Measurements from ENCODE around the gene OGDH.
A peak's percentile ranks its signal among the peaks of the same experiment; 100 is the strongest.
"Not testable (repeated sequence)": the region's sequence is repeated elsewhere in the genome, so short reads cannot be mapped to it uniquely, and the experiment has no call there.

The OGDH gene

DNA sequence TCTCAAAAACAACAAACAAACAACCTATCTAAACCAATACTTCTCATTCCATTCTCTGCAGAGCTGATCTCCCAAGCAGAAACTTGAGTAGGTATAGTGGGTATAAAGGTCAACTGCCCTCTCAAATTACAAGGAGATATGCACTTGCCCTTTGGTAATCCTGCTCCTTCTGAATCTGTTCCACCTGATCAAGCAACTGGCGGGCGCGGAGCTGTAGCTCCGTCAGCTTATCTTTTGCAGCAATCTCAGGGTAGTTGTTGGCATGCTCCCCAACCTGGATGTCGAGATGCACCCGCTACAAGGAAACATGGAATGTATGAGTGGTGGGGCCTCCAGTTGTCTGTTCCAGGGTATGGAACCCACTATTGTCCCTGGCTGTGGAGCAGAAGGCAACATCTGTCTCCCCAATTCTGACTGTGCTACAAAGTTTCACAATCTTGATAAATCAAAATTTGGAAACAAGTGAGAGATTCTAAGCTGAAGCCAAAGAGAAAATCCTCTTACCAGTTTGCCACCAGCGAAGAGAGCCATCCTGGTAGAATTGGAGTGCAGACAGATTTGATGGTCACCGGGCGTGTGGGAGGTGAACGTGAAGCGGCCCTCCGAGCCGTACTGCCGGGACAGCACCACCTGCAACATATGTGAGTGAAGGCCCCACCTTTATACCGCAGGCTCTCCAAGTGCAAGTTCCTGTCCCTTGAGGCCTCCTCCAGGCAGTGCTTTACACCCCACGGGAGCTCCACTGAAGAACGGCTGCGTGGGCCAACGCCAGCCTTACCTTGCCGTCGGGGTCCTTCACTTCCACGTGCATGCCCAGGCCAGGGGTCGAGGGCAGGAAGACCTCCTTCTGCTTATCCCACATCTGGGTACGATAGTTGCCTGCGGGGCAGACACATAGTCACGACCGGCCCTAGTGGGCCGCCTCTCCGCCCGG lies 25.2 kb upstream of the OGDH start:
- DNase-seq (peak; percentile 56), ATAC-seq (peak; percentile 36)

- peak; percentile 100 for DNase-seq
- ATAC-seq = peak; percentile 96
These were observed 24.4 kb upstream of the OGDH start, which contains the start of gene TMED4 for GRCh38 chr7:44581879-44582603. TMED4 (minus strand) TSS chr7:44582231; CDS start chr7:44582206, 25 bp downstream.

DNA sequence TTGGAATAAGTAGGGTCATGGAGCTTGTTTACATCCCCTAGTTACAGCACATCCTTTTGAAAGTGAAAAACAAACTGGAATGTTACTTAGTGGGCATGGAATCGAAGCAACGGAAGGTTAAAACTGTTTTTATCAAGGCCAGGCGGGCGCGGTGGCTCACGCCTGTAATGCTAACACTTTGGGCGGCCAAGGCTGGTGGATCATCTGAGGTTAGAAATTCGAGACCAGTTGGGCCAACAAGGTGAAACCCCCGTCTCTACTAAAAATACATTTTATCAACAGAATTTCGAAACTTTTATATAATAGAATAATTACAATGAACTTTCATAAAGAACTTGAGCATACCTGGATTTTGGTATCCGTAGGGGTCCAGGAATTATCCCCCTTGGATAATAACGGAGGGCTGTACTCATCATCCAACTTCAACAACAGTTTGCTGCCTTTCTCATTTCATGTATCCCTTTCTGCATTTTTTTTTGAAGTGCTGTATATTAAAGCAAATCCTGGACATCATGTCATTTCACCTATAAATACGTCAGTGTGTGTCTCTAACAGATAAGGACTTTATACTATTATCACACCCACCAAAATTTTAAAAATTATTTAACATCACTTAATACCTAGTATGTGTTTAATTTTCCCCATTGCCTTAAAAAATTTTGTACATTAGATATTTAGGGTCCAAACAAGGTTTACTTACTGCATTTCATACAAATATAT lies 23.1 kb upstream of the OGDH start:
- no peak for ATAC-seq

GRCh38 chr7:44587843-44588711 lies 18.4 kb upstream of the OGDH start:
- DNase-seq (peak; percentile 59), ATAC-seq (peak; percentile 77)

More for the DNA sequence above, 23.1 kb upstream of the OGDH start:
- DNase-seq = no peak

DNA sequence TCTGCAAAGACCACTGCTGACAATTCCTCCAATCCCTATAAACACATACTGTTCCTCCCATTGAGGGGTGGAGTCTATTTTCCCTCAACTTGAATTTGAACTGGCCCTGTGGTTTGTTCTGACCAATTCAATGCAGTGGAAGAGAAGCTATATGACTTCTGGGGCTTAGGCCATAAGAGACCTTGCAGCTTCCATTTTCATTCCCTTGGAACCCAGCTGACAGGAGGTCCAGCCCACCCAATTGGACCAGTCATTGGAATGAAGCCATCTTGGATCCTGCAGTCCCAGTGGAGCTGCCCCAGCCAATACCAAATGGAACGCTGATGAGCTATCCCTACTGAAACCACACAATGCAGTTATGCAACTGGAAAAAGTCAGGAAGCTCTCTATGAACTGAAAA lies 15.5 kb upstream of the OGDH start:
- DNase-seq = no peak
- ATAC-seq = no peak

DNA sequence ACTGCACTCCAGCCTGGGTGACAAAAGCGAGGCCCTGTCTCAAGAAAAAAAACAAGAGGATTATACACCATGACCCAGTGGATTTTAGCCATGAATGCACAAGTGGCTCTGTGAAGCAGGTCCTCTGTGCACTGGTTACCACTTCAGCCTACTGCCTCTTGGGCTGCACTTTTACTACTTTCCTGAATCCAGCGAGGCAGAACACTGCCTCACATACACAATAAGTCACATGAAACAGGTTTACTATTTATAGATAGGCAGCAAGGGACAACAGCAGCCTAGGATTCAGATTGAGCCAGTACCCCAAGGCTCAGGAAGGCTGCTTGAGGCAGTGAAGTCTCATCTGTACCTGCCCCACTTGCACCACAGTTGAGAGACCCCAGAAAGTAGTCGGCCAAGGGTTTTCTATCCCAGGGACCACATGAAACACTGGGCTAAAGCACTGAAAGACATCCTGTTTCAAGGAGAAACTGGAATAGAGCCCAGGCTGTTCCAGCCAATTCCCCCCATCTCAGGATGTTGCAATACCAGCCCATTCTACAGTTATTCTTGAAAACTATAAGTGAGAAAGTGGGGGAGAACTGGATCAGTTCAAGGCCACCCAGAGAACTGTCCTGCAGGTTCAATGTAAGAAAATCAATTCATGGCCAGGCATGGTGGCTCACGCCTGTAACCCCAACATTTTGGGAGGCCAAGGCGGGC lies 10.3 kb upstream of the OGDH start:
- ATAC-seq (no peak), DNase-seq (no peak)

- ATAC-seq, DNase-seq: not testable (repeated sequence)
These were observed 9.2 kb upstream of the OGDH start for GRCh38 chr7:44597181-44597580.

DNA sequence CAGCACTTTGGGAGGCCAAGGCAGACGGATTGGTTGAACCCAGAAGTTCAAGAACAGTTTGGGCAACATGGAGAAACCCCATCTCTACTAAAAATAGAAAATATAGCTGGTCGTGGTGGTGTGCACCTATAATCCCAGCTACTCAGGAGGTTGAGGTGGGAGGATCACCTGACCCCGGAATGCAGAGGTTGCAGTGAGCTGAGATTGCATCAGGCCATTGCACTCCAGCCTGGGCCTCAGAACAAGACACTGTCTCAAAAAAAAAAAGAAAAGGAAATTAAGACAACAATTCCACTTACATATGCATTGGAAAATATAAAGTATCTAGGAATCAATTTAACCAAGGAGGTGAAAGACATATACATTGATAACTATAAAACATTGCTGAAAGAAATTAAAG lies 7.2 kb upstream of the OGDH start:
- ATAC-seq = no peak
- DNase-seq = no peak

- ATAC-seq (no peak), DNase-seq (no peak)
These were observed 3.9 kb upstream of the OGDH start for GRCh38 chr7:44602576-44602910.

DNA sequence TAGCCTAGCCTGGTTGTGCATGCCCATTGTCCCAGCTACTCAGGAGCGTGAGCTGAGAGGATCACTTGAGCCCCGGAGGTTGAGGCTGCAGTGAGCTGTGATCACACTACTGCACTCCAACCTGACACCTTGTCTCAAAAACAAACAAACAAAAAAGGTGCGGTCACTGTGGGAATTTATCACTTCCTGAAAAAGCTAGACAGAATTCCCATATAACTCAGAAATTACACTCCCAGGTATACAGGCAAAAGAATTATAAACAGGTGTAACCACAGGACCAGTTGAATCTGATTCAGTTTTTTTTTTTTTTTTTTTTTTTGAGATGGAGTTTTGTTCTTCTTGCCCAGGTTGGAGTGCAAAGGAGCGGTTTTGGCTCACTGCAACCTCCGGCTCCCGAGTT lies 3.2 kb upstream of the OGDH start:
- ATAC-seq (no peak), DNase-seq (no peak)

GRCh38 chr7:44604941-44605340 lies 1.5 kb upstream of the OGDH start:
- ATAC-seq (no peak), DNase-seq (no peak)

GRCh38 chr7:44607141-44608068 lies 978 bp downstream of the OGDH start:
- DNase-seq (peak; percentile 24), ATAC-seq (no peak)

DNA sequence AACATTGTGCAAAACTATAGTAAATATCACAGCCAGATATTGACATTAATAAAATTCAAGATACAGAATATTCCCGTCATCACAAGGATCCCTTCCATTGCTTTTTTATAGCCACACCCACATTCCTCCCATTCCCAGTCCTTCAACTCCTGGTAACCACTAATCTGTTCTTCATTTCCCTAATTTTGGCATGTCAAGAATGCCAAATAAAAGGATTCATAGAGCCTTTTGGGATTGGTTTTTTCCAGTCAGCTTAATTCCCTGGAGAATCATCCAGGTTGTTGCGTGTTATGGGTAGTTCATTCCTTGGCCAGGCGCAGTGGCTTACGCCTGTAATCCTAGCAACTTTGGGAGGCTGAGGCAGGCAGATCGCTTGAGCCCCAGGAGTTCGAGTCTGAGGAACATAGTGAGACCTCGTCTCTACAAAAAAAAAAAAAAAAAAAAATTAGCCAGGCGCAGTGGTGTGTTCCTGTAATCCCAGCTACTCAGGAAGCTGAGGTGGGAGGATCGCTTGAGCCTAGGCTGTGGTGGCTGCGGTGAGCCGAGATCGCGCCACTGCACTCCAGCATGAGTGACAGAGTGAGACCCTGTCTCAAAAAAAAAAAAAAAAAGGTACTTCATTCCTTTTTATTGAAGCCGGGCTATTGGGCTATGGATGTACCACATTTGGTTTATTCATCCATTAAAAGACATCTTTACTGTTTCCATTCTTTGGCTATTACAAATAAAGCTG lies 2.7 kb downstream of the OGDH start:
- ATAC-seq (no peak), DNase-seq (peak; percentile 29)

DNA sequence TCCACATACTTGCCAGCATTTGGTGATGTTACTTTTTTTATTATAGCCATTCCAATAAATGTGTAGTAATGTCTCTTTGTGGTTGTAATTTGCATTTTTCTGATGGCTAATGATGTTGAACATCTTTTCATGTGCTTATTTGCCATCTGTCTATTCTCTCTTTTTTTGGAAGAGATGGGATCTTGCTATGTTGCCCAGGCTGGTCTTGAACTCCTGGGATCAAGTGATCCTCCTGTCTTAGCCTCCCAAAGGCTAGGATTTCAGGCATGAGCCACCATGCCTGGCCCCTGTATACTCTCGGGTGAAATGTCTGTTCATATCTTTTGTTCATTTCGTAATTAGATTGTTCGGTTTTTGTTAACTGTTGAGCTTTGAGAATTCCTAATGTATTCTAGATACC lies 3.4 kb downstream of the OGDH start:
- ATAC-seq = no peak
- DNase-seq = no peak

DNA sequence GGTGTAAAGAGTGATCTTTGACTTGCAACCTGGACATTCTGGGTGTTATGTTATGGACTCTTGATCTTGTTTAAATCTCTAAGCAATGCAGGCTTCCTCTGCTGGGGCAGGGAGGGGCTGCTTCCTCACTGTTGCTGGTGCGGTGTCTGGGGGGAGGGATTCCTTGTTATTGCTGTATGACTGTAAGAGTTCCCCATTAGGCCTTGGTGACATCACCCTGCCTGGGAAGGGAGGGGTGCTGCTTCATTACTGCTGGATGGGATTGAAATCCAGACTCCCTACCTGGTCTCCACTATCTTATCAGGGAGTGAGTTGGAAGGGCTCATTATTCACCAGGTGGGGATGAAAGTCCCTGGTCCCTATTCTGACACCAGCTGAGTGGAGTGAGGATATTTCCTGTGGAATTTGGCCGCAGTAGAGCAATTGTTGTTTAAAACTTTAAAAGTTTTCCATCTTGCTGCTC lies 8.8 kb downstream of the OGDH start:
- DNase-seq (no peak), ATAC-seq (no peak)

- ATAC-seq (no peak), DNase-seq (no peak)
These were observed 9.4 kb downstream of the OGDH start for GRCh38 chr7:44615793-44616192.

DNA sequence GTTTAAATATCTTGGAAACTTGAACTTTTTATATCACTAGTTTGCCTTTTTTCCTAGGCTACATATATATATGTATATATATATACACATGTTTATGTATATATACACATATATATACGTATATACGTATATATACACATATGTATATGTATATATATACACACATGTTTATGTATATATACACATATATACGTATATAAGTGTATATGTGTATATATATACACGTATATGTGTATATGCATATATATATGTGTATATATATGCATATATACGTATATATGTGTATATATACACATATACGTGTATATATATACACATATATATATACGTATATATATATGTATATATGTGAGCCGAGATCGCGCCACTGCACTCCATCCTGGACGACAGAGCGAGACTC lies 10.1 kb downstream of the OGDH start:
- ATAC-seq (no peak), DNase-seq (no peak)

DNA sequence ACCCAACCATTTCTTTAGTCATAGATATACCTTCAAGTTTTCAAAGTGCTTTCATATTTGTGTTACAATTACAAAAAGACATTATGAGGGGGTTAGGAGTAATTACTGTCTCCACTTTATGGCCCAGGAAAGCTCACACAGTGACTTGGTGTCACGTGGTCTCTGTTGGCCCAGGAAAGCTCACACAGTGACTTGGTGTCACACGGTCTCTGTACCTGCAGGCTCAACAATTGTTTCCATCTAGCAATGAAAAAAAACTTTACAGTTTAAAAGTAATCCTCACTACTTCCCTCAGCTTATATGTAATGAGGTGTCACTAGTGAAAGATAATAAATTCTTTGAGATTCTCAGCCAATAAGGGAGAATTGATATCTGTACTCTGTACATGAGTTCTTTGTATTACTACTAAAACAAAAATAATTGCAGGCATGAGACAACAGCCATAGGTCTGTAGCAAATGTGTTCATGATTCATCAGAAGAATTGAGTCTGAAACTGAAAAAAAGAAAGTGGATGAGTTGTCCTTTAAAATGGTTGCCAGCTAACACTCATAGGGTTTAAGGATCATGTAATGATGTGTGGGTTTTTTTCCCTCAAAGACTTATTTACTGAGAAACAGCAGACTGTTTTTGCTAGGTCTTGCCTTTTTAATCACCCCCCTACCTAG lies 10.9 kb downstream of the OGDH start:
- DNase-seq = no peak
- peak; percentile 90 for ATAC-seq

DNA sequence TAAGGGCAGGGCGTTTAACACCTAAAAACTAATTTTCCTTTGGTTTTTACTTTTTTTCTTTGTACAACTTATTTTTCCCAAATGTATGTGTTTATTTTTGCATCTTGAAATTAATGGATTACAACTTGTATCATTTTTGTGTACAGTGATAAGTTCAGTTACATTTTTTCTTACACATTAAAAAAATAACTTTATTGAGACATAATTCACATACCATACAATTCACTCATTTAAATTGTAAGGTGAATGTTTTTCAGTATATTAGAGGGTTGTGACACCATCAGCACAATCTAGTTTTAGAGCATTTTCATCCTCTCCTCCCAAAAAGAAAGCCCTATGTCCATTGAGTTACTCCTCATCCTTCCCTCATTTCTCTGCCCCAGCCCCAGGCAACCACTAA lies 11.6 kb downstream of the OGDH start:
- DNase-seq = no peak
- no peak for ATAC-seq
